Neuron (in vitro differentiated cells): ENCODE data around the gene LRRC59.
A peak's percentile ranks its signal among the peaks of the same experiment; 100 is the strongest.

Experiments
- H2AFZ ChIP-seq: one replicate; pipeline ENCODE4 v1.6.1; 2013; ENCODE audit warnings: low read depth, mild to moderate bottlenecking, inconsistent platforms, low read length, moderate library complexity
- H3K27me3 ChIP-seq: one replicate; pipeline ENCODE4 v1.6.1; 2013; ENCODE audit warnings: low read length; ENCODE audit not compliant: insufficient read depth
- H3K36me3 ChIP-seq: one replicate; pipeline ENCODE4 v1.6.1; 2013; ENCODE audit warnings: low read length; ENCODE audit not compliant: insufficient read depth
- H3K4me1 ChIP-seq: one replicate; pipeline ENCODE4 v1.6.1; 2013; ENCODE audit warnings: low read length; ENCODE audit not compliant: insufficient read depth
- H3K4me3 ChIP-seq: 2 replicates; pipeline ENCODE4 v1.5.1; 2013; ENCODE audit warnings: mild to moderate bottlenecking, low read length, moderate library complexity
- H3K9me3 ChIP-seq: one replicate; pipeline ENCODE4 v1.6.1; 2013; ENCODE audit warnings: low read length

LRRC59 gene

GRCh38 chr17:50388728-50389127 lies 8.6 kb downstream of the LRRC59 start:
- H3K27me3 ChIP-seq = no peaks in the 10 kb centered on the region
- H3K4me3 ChIP-seq = no peak overlapping the region
- H3K4me1 ChIP-seq = no peaks in the 10 kb centered on the region
- H3K36me3 ChIP-seq = peaks cover 86% of the 10 kb centered on the region
- no peak overlapping the region for H2AFZ ChIP-seq
- H3K9me3 ChIP-seq = no peaks in the 10 kb centered on the region

GRCh38 chr17:50386510-50386909 lies 10.8 kb downstream of the LRRC59 start:
- no peaks in the 10 kb centered on the region for H3K9me3 ChIP-seq
- no peak overlapping the region for H2AFZ ChIP-seq
- no peaks in the 10 kb centered on the region for H3K27me3 ChIP-seq
- H3K4me1 ChIP-seq = no peaks in the 10 kb centered on the region
- H3K36me3 ChIP-seq = peaks cover 87% of the 10 kb centered on the region
- no peak overlapping the region for H3K4me3 ChIP-seq

- Histone ChIP-seq H3K4me3 (no peak overlapping the region), H3K36me3 (peaks cover 86% of the 10 kb centered on the region), H3K27me3 (no peaks in the 10 kb centered on the region), H3K9me3 (no peaks in the 10 kb centered on the region), H3K4me1 (no peaks in the 10 kb centered on the region), H2AFZ (no peak overlapping the region)
Measured at GRCh38 chr17:50382931-50383330, 14.4 kb downstream of the LRRC59 start.

GRCh38 chr17:50381920-50382319 lies 15.4 kb downstream of the LRRC59 start:
- Histone ChIP-seq H3K36me3 (peaks cover 82% of the 10 kb centered on the region), H3K4me1 (no peaks in the 10 kb centered on the region), H3K9me3 (no peaks in the 10 kb centered on the region), H3K27me3 (no peaks in the 10 kb centered on the region), H3K4me3 (no peak overlapping the region), H2AFZ (no peak overlapping the region)

DNA sequence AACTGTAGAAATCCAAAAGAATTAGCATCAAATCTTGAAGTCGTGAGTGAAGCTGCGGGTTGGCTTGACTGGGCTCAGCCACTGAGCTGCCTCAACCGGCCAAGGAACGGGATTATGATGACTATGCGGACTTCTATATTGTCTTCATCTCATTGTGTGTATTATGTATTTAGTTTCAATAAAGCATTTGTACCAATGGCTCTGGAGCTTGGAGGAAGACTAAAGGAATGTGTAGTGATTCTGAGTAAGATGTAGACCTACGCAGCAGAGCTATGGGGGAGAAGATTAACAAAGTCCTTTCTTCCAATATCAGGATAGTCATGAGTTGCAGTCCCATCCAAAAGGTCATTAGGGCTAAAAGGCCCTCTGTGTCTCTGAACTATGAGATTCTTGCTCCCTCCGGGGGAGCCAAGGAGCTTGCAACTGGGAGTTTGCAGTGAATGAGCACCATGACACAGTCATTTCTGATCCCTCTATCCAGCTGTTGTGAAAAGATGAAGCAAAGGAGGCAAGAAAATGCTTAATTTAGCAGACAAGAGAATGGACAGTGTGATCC lies 16.0 kb downstream of the LRRC59 start:
- Histone ChIP-seq H3K4me3 (no peak overlapping the region), H3K4me1 (no peaks in the 10 kb centered on the region), H3K9me3 (no peaks in the 10 kb centered on the region), H2AFZ (no peak overlapping the region), H3K36me3 (peaks cover 77% of the 10 kb centered on the region), H3K27me3 (no peaks in the 10 kb centered on the region)

GRCh38 chr17:50380369-50381259 lies 16.7 kb downstream of the LRRC59 start:
- Histone ChIP-seq H3K36me3 (peaks cover 74% of the 10 kb centered on the region), H3K4me1 (no peaks in the 10 kb centered on the region), H3K9me3 (no peaks in the 10 kb centered on the region), H3K27me3 (no peaks in the 10 kb centered on the region), H3K4me3 (no peak overlapping the region), H2AFZ (no peak overlapping the region)

GRCh38 chr17:50379351-50380132 lies 17.8 kb downstream of the LRRC59 start:
- H3K36me3 ChIP-seq = peaks cover 73% of the 10 kb centered on the region
- no peaks in the 10 kb centered on the region for H3K9me3 ChIP-seq
- no peaks in the 10 kb centered on the region for H3K27me3 ChIP-seq
- no peaks in the 10 kb centered on the region for H3K4me1 ChIP-seq
- no peak overlapping the region for H3K4me3 ChIP-seq
- H2AFZ ChIP-seq = no peak overlapping the region

DNA sequence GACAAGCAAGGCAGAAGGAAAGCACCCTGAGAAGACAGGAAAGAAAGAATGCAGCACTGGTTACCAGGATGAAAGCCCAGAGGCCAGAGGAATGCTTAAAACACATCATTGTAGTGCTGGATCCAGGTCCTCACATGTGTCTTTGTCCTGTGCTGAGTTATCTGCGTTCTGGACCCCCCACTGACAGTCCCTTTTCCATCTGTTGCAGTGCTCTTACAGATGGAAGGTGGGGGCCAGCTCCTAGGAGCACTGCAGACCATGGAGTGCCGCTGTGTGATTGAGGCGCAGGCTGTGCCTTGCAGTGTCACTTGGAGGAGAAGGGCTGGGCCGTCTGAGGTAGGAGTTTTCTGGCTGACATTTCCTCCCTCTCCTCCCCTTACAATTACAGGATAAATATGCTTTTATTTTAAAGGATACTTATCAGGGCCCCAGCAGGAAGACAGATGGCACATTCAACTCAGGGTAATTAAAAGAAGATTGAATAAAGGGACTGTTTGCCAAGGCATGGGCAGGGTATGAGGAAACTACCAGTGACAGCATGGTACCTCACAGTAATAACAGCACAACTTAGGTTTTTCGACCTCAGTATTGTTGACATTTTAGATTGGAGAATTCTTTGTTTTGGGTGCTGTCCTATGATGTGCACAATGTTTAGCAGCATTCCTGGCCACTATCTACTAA lies 21.3 kb downstream of the LRRC59 start:
- Histone ChIP-seq H3K4me1 (peaks cover 15% of the 10 kb centered on the region), H2AFZ (no peak overlapping the region), H3K9me3 (no peaks in the 10 kb centered on the region), H3K4me3 (no peak overlapping the region), H3K27me3 (no peaks in the 10 kb centered on the region), H3K36me3 (peaks cover 40% of the 10 kb centered on the region)

- peak overlapping the region; percentile 22 for H2AFZ ChIP-seq
- peak overlapping the region; percentile 55 for H3K4me3 ChIP-seq
- no peaks in the 10 kb centered on the region for H3K9me3 ChIP-seq
- H3K36me3 ChIP-seq = peaks cover 39% of the 10 kb centered on the region
- no peaks in the 10 kb centered on the region for H3K27me3 ChIP-seq
- peaks cover 15% of the 10 kb centered on the region for H3K4me1 ChIP-seq
Measured at GRCh38 chr17:50373705-50374104, 23.6 kb downstream of the LRRC59 start.

DNA sequence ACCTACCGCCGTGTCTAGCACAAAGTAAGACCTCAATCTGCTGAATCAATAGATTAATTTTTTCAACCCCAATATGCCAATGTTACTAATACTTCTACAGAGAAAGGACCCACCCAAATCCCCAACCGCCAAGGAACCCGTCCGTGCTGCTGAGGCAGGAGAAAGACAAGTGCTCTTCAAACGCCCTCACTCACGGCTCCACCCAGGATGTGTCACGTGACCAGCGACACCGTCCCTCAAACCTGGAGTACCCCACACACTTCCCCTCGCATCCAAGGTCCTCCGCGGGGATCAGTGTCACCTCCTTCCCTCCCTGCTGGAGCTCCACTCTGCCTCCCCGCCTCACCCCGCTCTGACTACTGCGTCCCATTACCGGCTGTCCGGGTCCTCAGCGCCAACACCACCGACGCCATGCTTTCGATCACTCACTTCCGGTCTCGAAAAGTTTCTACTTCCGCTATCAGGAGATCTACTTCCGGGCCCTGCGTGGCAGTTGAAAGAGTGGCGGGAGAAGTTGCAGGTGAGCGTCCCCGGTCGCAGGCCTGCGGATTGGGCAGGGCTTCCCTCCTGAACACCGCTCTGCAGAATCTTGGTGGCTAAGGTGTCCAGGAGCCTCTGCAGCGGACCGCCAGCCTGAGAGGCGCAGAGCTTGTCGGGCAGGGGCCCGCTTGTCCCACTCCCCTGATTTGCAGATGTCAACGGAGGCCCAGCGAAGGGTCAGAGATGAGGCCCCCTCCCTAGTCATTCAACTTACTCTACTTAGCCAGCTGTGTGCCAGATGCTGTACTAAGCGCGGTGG lies 24.4 kb downstream of the LRRC59 start, which contains the start of the genes EME1 and MRPL27:
EME1 (plus strand) TSS at position 472 of the 799 bp plus-strand sequence. CDS start 1,980 bp downstream, outside the sequence.
MRPL27 (minus strand) TSS at position 427 of the 799 bp plus-strand sequence; CDS start at position 413, 14 bp downstream.
- H3K36me3 ChIP-seq = peaks cover 41% of the 10 kb centered on the region
- H3K4me3 ChIP-seq = peak within 1 kb of the TSS; percentile 55
- H2AFZ ChIP-seq = peak within 1 kb of the TSS; percentile 22
- no peaks in the 10 kb centered on the region for H3K27me3 ChIP-seq
- peaks cover 15% of the 10 kb centered on the region for H3K4me1 ChIP-seq
- H3K9me3 ChIP-seq = no peaks in the 10 kb centered on the region

DNA sequence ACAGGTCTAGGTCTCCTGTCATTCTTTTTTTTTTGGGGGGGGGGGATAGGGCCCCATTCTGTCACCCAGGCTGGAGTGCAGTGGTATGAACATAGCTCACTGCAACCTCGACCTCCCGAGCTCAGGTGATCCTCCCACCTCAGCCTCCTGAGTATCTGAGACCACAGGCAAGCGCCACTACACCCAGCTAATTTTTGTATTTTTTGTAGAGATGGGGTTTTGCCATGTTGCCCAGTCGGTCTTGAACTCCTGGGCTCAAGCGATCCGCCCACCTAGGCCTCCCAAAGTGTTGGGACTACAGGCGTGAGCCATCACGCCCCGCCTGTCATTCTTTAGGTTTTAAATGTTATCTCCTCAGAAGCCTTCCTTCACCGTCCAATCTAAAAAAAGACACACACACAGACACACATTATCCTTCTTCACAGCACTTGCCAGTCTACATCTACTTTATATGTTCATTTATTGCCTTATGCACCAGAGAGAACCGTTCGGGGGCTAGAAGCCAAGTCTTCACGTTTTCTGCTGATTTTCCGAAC lies 25.0 kb downstream of the LRRC59 start:
- no peaks in the 10 kb centered on the region for H3K27me3 ChIP-seq
- H2AFZ ChIP-seq = peak overlapping the region; percentile 22
- H3K36me3 ChIP-seq = peaks cover 46% of the 10 kb centered on the region

DNA sequence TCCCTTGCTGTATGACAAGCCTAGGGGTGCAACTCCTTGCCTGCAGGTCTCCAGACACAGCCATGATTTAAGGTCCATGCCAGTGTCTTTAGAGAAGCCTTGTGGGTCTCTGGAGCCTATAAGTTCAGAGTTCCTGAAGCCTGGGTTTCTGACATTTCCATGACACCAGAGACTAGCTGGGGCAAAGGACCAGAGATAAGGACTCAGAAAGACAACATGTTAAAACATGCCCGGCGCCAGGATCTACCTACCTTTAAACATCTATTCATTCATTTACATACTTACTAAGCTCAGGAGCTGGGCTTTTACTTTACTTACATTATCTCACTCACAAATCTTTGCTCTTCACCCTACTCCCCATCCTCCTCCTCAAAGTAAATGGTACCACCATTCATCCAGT lies 25.8 kb downstream of the LRRC59 start:
- no peaks in the 10 kb centered on the region for H3K27me3 ChIP-seq
- H3K9me3 ChIP-seq = no peaks in the 10 kb centered on the region
- peaks cover 50% of the 10 kb centered on the region for H3K36me3 ChIP-seq
- peak overlapping the region; percentile 55 for H3K4me3 ChIP-seq
- no peak overlapping the region for H2AFZ ChIP-seq
- peaks cover 16% of the 10 kb centered on the region for H3K4me1 ChIP-seq

More for the DNA sequence above, 25.0 kb downstream of the LRRC59 start:
- no peaks in the 10 kb centered on the region for H3K9me3 ChIP-seq
- peak overlapping the region; percentile 55 for H3K4me3 ChIP-seq
- peaks cover 15% of the 10 kb centered on the region for H3K4me1 ChIP-seq
